CD4-positive, alpha-beta T cell treated with Interleukin-4 for 4 hours (primary cell): Measurements from ENCODE around the gene RNU1-4.
"Not testable (repeated sequence)": the region's sequence is repeated elsewhere in the genome, so short reads cannot be mapped to it uniquely, and the experiment has no call there.

Source experiments
- DNase-seq: peaks from one replicate; pipeline ENCODE4 v3.0.0-alpha.2; 2020

RNU1-4 gene

DNA sequence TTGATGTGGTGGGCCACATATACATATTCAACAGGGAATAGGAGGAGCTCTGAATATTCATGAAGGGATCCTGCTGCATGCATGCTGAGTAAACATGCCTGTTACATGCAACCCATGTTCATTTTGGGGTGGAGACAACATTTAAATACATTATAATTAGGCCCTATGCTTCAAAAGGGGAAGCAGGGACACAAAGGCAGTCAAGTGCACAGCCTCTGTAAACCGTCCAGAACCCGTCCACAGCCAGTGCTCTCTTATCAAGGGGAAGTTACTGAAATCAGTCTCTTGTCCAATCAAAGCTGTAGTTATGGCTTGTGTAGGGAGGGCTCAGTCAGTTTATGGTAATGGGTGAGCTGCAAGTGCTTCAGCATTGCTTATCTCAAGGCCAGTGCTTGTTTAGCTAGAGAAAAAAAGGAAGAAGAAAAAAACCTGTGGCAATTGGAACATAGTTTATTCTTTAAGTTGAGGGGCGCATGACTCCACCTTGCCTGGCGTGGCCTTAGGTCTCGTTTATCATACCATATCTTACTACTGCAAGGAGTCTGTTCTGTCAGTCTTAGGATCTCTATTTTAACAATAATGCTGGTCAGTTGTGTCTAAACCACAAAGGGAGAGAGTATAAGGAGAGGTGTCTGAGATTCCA is 7.9 kb upstream of the RNU1-4 start:
- not testable (repeated sequence) for DNase-seq

DNA sequence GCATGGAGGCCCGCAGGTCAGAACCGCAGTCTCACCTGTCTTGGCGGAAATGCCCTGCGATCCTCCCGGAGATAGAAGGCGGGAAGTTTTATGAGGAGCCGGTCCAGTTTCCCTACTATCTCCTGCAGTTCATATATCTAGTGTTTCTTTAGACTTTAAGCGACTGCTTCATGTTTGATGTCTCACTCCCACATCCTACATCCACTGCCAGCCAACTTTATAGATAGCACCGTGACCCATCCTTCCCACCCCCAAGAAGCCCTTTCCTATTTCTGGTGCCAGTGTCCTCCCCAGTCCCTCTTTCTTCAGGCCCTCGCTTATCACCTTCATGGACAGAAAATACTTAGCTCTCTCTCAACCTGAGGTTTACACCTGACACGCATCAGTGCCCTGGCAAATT is 914 bp downstream of the RNU1-4 start:
- not testable (repeated sequence) for DNase-seq

DNA sequence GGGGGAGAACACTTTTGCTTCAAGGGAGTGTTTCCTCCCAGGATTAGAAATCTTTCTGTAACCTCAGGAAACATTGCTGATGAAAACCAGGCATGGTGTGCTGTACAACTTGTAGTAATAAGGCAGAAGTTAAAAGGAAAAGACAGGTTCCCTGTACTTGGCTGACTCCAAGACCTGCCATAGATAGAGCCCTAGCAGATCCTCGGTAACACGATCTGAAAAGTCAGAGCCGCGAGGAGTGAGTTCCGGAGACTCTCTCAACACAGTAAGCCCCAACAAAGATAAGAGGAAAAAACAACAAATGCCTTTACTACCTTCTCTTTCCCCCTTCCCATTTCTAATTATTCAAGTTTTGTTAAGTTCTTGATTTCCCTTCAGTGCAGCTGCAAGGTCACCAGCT is 7.3 kb downstream of the RNU1-4 start:
- DNase-seq = not testable (repeated sequence)

DNA sequence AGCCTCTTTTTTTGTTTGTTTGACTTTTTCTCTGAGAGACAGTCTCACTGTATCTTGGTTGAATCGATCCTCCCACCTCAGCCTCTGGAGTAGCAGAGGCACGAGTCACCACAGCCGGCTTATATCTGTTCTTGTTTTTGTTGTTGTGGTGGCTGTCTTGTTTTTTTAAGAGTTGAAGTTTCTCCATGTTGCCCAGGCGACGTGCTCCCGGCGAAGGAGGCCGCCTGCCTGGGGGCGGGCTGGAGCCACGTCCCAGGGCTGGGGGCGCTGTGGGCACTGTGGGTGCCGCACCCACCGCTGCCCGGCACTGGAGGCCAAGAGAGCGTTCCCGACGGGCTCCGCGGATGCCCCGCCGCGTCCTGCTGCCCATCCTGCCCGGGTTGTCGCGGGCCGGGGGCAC is 8.4 kb downstream of the RNU1-4 start:
- DNase-seq = not testable (repeated sequence)

DNA sequence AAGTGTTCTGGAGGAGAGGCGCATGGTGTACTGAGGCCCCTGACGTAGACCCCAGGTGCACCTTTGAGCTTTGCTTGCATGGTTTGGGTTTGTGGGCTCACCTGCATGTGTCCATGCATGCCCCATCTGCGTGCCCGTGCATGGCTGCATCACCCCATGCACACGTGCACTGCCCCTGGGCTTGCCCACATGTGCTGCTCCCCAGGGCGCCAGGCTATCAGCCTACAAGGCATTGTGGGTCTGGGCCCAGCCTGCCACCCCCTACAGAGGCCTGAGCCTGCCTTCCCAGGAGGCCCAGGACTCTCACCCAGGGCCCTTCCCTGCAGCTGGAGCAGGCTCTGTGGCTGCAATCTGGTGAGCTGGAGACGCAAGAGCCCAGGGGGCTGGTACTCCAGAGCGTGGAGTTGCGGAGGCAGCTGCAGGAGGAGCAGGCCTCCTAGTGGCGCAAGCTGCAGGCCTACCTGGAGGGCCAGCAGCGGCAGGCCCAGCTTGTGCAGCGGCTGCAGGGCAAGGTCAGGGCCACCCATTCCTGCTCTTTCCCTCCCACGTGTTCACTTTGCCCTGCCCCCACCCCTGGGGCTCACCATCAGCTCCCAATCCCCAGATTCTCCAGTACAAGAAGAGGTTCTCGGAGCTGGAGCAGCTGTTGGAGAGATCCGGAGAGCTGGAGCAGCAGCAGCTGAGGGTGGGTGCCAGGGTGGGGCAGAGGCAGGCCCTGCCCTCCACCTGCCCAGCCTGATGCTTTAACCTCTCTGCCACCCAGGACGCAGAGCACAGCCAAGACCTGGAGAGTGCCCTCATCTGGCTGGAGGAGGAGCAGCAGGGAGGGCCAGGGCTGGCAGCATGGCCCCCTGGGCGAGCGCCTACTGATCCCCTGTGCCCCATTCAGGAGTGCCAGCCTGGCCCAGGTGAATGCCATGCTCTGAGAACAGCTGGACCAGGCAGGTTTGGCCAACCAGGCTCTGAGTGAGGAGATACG is 9.9 kb downstream of the RNU1-4 start:
- not testable (repeated sequence) for DNase-seq

DNA sequence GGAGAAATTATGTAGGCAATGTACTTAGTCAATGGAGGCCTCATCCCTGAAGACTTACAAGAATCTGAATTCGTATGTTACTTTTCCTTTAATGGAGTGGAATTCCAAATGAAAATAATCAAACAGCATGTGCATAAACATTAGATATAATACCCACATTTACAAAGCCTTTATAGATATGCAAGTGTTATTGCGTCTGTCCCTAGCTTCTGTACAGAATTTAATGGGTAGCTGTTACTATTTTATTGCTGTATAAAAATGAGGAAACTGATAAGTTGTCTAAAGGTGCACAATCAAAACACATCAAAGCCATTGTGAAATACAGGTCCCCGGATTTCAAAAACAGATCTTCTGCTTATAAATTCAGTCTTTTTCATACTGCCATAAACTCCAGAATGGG is 12.5 kb downstream of the RNU1-4 start:
- DNase-seq = not testable (repeated sequence)

DNA sequence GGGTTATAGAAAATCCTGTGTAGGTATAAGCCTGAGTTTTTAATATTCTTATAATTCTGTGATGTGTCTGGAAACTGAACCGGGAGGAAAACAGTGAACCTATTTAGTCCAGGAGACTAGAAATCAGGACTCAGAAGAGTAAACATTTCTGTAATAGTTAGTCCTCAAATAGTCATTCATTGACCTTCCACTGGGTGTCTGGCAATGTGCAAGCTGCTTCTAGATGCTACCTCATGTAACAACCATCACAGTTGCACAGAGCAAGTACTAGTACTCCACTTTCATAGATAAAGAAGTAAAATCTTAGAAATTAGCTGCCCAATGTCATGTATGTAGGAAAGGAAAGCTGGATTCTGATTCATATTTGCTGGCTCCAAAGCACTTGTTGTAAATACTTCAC is 15.1 kb downstream of the RNU1-4 start:
- not testable (repeated sequence) for DNase-seq

DNA sequence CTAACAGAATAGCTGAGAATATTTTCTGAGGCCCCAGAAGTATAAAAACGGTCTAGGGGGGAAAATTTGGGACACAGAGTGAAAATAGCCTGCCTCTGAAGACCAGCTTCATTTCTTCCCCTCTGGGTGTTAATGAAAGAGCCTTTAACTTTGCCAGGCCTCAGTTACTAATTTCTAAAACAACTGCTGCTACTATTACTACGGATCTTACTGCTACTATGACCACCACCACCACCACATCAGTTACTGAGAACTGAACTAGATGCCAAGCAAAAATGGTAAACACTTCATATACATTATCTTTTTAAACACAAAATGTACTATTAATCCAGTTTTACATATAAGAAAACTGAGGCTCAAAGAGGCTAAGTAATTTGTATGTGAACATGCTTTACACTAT is 15.6 kb downstream of the RNU1-4 start:
- DNase-seq = not testable (repeated sequence)

DNA sequence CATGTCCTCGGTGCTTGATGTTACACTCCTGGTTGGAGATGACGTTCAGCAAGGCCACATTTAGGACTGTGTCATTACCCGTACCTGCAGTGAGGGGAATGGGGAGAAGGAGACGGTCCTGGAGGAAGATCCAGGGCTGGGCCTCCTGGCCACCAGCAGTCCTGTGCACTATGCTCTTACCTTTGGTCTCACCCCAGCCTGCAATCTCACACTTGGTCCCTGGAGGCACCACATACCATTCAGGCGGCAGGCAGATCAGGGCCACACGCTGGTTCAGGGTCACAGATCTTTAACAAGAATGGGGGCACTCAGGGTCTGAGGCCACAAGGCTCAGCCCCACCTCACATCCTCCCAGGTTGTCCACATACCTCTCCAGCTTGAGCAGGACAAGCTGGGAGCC is 17.3 kb downstream of the RNU1-4 start:
- DNase-seq = not testable (repeated sequence)

DNA sequence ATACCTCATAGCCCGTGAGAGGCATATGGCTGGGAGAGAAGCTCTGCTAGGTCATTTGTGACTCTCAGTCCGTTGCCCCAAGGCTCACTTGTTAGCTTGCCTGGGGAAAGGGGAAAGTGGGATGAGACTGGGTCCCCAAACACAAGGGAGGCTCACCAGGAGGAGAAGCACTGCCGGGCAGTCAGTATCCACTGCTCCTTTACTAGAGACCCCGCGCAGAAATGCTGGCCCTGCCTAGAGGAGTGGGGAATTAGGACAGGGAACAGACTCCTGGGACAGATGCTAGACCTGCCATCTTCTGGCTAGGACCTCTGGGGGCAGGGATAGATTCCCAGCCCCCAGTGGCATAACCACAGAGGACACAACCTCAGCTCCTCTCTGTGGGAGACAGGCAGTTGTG is 17.7 kb downstream of the RNU1-4 start:
- not testable (repeated sequence) for DNase-seq

DNA sequence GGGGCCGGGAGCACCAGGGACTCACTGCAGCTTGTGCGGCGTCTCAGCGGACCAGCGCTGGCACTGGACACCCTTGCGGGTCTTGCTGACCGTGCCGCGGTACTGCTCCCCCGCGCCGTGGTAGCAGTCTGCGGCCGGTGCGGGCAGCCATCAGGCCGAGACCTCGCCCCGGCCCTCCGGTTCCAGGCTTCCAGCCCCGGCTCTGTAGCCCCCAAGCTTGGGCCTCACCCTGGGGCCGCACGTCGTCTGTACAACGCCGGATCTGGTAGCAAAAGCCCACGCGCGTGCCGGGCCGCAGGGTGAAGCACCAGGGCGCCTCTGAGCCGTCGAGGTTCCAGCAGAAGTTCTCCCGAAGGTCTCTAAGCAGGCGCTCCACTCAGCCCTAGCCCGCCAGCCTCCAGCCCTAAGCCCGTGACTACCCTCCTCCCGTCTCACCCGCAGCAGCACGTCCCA is 18.8 kb downstream of the RNU1-4 start:
- DNase-seq = not testable (repeated sequence)

DNA sequence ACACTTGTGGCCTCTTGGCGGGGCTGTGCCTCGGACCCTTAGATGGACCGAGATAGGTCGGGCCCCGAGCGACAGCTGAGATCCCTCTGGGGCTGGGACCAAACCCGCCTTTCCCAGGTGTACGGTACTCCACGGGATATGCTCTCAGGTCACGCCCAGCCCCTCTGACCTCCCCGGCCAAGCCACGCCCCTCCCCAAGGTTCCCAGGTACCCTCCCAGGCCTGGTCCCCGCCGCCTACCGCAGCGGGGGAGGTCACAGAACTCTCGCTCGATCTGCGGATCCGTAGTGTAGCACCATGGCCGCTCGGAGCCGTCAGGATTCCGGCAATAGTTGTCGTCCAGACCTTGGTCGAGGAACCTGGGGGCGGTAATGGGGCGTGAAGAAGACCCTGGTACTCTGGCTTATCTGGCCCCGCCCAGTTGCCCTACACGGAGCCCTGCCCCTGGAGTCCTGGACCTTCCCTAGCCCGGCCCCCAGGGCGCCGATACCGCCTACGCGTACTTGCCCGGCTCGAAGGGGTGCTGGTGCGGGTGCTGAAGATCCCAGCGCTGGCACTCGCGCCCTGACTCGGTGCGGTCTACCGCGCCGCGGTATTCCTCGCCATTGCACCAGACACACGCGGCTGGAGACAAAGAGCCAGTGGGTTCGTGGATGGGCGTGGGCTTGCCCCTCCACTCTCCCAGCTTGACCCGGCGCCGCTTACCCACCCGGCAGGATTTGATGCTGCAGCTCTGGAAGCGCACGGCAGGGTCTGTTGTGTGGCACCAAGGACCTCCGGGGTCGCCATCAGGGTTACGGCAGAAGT is 19.5 kb downstream of the RNU1-4 start:
- DNase-seq = not testable (repeated sequence)

DNA sequence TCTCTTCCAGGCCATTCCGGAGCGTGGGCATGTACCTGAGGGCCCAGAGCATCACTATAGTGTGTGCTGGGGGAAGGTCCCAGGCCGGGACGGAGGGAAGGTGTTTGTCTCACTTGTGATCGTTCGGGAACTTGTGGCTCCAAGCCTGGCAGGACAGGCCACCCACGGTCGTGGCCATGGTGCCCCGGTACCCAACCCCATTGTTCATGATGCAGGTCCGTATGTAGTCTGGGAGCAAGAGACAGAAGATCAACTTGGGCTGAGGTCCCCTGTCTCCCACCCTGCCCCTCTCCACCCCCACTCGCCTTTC is 20.1 kb downstream of the RNU1-4 start:
- not testable (repeated sequence) for DNase-seq

DNA sequence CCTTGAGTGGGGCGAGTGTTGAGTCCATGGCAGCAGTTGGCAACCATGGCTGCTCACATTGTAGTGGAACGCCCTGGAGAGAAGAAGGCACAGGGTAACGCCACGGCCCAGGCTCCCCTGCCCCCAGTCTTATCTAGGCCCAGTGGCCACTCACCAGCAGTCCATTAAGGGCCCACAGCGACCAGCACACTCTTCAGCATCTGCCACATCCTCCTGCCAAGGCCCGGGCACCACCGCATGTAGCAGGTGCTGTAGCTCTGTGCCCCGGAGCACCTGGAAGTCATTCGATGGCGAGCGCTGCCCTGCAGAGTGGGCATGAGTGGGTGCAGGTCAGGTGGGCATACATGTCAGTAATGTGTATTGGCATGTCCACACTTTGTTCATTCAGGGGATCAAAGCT is 20.5 kb downstream of the RNU1-4 start:
- DNase-seq = not testable (repeated sequence)

DNA sequence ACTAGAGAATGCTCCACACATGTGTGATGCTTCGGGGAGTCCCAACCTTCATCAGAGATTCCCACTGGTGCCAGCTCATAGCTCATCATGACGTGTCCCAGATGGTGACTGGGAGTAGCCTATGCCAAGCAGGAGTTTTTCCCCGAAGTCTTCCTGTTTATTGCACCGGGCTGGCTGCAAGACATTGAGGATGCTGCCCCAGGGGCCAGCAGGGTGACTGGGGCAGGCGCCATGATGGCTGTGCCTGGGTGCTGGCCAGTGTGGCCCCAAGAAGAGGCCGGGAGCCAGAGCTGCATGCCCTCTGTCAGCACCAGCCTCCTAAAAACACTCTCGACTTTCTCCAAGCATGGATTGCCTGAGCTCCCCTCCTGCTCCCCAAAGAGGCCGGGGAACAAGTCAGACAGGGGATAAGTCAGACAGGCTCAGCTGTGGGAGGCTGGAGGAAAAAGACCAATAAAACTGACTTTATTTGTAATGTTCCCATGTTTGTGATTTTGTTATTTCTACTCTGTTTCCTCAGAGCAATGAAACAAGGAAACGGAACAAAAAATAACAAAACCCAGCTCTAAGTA is 24.0 kb downstream of the RNU1-4 start:
- DNase-seq = not testable (repeated sequence)

DNA sequence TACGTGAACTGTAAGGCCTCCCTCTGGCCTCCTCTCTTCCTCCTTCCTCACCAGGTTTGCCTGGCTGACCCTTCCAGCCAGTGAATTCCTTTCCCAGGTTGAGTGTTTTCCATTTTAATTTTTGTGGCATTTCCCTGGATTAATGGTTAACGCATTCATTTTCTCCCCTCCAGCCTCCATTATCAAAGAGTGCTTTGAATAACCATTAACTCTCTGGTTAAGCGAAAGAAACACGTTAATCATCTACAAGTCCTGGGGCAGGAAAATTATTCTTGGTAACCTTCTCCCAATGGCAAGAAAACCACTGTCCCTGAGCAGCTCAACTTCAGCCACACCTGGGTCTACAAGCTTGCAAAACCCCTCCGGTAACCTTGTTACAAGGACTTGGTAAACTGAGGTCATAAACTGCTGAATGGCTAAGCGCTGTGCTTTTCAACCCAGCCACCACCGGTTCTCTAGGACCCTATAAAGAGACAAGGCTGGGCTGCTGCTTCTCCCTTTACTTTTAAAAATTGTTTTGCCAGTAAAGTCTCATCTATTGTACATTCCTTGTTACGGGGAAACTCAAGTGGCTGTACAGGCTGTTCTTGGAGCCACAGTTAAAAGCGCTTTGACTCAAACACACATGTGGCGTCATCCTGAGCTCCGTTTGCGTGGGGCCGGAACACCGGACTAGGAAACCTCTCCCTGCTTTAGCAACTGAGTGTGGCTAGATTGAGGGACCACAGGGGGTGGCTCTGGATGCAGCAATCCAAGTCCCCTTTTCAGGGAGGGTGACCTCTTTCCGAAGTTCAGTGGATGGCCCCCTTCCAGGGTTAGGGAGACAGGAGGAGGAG is 24.7 kb downstream of the RNU1-4 start:
- DNase-seq = not testable (repeated sequence)

DNA sequence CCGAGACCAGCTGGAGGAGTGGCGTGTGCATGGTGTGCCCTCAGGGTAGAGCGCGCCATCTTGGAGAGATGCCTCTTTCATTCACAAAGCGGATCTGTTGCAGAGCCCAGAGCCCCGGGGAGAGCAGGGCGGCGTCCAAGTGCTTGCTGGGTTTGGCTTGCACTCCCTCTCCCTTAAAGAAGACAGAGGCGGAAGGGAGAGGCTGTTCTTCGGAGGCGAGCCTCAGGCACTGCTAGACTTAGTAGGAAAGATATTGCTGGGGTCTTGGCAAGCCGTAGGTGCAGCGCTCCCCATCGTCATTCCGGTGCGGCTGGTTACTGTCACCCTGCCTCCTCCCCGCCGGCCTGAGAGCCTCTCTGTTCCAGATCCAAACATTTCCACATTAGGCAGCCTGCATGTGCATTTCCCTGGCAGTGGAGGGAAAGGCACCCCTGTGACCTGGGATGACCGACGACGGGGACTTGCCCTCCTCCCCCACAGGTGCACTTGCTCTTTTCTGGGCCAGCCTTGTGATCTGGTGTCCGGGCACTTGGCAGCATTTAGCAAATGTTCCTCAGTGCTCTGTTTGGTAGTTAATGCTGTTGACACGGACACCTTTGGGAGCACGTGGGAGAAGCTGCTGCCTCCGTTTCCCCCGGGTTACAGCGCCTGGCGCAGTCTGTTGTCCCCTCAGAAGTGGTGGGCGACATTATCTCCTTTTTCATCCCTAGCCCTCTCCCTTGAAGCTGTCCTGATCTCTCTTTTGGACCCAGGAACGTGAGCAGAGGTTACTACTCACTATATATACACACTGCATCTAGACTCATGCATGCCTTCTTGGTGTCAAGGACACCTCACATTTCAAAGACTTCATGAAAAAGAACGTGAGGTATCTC is 25.7 kb downstream of the RNU1-4 start:
- not testable (repeated sequence) for DNase-seq

DNA sequence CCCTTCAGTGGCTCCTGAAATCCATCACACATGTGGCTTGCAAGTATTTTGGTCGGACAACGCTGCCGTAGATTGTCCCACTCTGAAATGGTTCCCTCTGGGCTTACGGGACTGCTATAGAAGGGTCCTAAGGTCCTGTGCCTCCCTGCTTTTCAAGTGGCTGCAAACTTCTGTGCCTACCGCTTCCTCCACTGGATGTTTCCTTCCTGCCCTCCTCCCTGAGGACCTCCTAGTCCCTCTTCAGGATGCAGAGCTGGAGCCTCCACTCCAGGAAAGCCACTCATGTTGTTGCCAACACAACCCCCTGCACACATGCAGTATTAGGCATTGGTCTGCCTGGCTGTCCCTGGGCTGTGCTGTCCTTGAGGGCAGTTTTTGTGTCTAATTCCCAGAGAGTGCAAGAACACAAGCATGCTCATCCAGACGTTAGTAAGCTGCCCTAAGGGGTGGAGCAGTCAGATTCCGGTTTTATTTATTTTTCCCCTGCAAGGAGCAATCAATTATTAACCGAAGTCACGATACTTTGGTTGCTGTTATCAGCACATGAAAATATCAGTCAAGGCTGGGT is 26.5 kb downstream of the RNU1-4 start:
- DNase-seq = not testable (repeated sequence)

DNA sequence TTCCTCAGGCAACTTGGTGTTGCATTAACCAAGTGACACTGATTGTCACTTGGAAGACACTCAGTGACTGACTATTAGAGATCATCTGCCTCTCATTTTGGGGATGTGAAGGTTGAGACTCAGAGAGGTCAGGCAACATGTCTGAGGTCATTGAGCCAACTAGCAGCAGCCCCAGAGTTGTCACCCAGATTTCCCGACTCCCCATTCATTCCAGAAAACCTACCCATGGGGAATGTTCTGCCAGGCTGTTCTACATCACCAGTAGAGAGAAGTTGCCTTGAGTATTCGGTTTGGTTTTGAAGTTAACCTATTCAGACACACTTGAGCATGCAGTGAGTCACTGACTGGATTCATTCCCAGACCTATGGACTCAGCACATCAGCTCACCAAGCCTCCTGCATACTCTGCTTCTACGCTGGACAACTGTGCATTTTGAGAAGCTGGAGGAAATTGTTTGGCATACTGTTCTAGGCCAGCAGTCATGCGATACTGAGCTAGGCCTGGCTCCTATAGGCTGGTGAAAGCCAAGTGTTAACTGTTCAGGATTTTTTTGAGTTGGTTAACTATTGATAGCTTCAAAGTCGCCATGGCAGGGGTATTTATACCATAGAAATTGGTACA is 29.9 kb downstream of the RNU1-4 start:
- DNase-seq = not testable (repeated sequence)

DNA sequence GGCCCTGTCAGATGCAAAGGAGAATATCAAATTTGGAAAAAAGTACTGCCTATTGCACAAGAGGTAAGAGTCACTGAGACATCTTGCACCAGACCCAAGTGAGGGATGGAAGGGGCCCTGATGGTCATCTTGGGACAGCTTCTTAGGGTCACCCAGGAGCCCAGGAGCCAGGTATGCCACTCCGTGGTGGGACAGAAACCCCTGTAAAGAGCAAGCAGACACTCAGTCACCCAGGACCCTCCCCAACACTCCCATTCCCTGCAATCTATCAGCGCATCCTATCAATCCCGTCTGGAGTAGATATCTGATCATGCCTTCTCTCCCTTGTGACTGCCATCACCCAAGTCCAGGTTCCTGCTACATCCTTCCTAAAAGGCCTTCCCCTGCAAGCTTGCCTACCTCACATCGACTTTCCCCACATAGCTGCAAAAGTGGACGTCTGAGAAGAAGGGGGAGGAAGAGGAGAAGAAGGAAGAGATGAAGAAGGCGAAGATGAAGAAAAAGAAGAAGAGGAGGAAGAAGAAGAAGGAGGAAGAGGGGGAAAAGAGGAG is 30.7 kb downstream of the RNU1-4 start:
- DNase-seq = not testable (repeated sequence)
